Tibial nerve (tissue), 4 donors: ENCODE measurements around the gene TMEM132D. TPM values are rescaled to one million over a fixed set of nuclear protein-coding genes. Genes with fewer than 3 reads are reported as not detected.

Experiments used
- DNase-seq, 2 donors: peaks; one replicate each; pipeline ENCODE4 v3.0.0-alpha.2; 2019; ENCODE audit warnings: low spot score in 2 of 2
- H3K27ac ChIP-seq, 4 donors: fragments of 200-600 bp; sonication (generic) in 3 of 4; one replicate each; pipeline ENCODE4 v1.5.1; 2017 to 2019; ENCODE audit warnings: mild to moderate bottlenecking in 1 of 4
- H3K27me3 ChIP-seq, 2 donors: fragments of 200-600 bp; sonication (generic) in 1 of 2; one replicate each; pipeline versions ENCODE4 v1.5.1 to v1.6.0; 2017 to 2019
- H3K36me3 ChIP-seq, 3 donors: fragments of 200-600 bp; sonication (generic); one replicate each; pipeline ENCODE4 v1.5.1; 2018 to 2019
- H3K4me1 ChIP-seq, 4 donors: fragments of 200-600 bp; sonication (generic) in 3 of 4; one replicate each; pipeline ENCODE4 v1.5.1; 2017 to 2019
- H3K4me3 ChIP-seq, 4 donors: fragments of 200-600 bp; sonication (generic) in 3 of 4; one replicate each; pipeline ENCODE4 v1.5.1; 2017 to 2019; ENCODE audit warnings: mild to moderate bottlenecking in 1 of 4, moderate library complexity in 1 of 4
- H3K9me3 ChIP-seq, 4 donors: fragments of 200-600 bp; sonication (generic) in 3 of 4; one replicate each; pipeline ENCODE4 v1.5.1; 2017 to 2019
- EP300 ChIP-seq, 2 donors: sonication (generic); formaldehyde crosslinking; IDR thresholded peaks; one replicate each; pipeline ENCODE4 v1.6.1; 2017; ENCODE audit warnings: antibody characterized with exemption in 2 of 2, mild to moderate bottlenecking in 1 of 2
- POLR2A ChIP-seq, 2 donors: fragments of 450-650 bp; IDR thresholded peaks; one replicate each; pipeline ENCODE4 v1.6.1; 2017; ENCODE audit warnings: antibody characterized with exemption in 2 of 2, mild to moderate bottlenecking in 2 of 2, moderate library complexity in 2 of 2
- WGBS, 2 donors: methylation state at CpG; one replicate each; pipeline ENCODE4 v1.1.5; 2018; 5-methylcytosine and 5-hydroxymethylcytosine counted together
- total RNA-seq, 4 donors: library from RNA; depleted of rRNA; stranded (reverse); fragments of >200 nt; gene quantifications; one replicate each; pipeline ENCODE4 v1.1.0, GENCODE V29; 2016
- TF ChIP-seq, protein P1 (sequence below), 5 experiments: fragments of 200-600 bp in 3 of 5; fragments of 450-650 bp in 2 of 5; sonication (generic) in 3 of 5; IDR thresholded peaks; one replicate each; pipeline ENCODE4 v1.5.1; 2016 to 2019; ENCODE audit warnings: antibody characterized with exemption in 5 of 5, mild to moderate bottlenecking in 3 of 5, moderate library complexity in 2 of 5

The TMEM132D gene
- total RNA-seq, 4 donors from 2014 or later, result under 0.01 to 0.21 TPM; not detected in 2

DNA sequence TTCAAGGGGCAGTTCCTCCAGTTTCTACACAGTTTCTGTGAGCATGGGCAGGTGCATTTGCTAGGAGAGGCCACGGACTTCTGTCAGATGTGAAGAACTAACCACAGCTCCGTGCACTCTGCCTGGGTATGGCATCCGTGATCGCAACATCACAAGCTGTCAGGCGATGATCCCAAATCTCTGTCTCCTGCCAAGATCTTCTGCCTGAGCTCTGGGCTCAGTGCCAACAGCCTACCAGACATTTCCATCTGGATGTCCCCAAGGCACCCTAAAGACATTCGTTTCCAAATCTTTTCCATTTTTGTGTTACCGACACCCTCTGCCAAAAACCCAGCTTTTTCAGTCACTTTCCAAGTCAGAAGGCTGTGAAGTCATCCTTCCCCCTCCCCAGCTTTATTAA, 758.4 kb downstream of the TMEM132D start:
- 67 to 72% methylated on average over 7 of the region's 7 CpGs for WGBS, 2 donors
- no peak overlapping the region for H3K4me3 ChIP-seq
- H3K27me3 ChIP-seq, result no peaks in the 10 kb centered on the region
- TF ChIP-seq, protein P1, sequence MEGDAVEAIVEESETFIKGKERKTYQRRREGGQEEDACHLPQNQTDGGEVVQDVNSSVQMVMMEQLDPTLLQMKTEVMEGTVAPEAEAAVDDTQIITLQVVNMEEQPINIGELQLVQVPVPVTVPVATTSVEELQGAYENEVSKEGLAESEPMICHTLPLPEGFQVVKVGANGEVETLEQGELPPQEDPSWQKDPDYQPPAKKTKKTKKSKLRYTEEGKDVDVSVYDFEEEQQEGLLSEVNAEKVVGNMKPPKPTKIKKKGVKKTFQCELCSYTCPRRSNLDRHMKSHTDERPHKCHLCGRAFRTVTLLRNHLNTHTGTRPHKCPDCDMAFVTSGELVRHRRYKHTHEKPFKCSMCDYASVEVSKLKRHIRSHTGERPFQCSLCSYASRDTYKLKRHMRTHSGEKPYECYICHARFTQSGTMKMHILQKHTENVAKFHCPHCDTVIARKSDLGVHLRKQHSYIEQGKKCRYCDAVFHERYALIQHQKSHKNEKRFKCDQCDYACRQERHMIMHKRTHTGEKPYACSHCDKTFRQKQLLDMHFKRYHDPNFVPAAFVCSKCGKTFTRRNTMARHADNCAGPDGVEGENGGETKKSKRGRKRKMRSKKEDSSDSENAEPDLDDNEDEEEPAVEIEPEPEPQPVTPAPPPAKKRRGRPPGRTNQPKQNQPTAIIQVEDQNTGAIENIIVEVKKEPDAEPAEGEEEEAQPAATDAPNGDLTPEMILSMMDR (IDR thresholded peaks at IDR 0.05), result no peak
- TF ChIP-seq POLR2A (IDR thresholded peaks at IDR 0.05) (no peak), EP300 (IDR thresholded peaks at IDR 0.05) (no peak)
- H3K4me1 ChIP-seq, result no peaks in the 10 kb centered on the region
- peak in 1 of 2 donors; percentile 4 for DNase-seq
- H3K36me3 ChIP-seq, result no peaks in the 10 kb centered on the region
- peaks cover 0 to 5% (median 0%) of the 10 kb centered on the region in 4 donors for H3K9me3 ChIP-seq
- no peak overlapping the region for H3K27ac ChIP-seq

DNA sequence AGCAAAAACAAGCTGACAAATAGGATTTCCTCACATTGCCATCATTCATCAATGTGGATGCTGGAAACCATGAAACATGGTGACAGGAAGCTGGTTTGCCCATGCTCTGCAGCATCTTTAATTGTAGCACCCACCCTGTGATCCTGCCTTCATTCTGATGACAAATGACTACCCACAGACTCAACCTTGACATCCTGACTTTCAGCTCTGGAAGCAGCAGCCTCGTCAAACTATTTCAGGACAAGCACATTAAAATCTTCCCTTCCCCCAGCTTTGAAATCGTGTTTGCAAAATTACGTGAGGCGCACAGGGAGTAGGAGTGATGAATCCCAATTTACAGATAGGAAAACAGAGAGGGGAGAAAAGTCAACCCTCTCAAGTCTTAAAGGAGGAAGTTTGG, 765.0 kb downstream of the TMEM132D start:
- H3K36me3 ChIP-seq, result no peaks in the 10 kb centered on the region
- peaks cover 0 to 5% (median 0%) of the 10 kb centered on the region in 4 donors for H3K9me3 ChIP-seq
- no peak overlapping the region for H3K4me3 ChIP-seq
- H3K27me3 ChIP-seq, result no peaks in the 10 kb centered on the region
- H3K27ac ChIP-seq, result no peak overlapping the region
- no peaks in the 10 kb centered on the region for H3K4me1 ChIP-seq
- TF ChIP-seq, protein P1 (IDR thresholded peaks at IDR 0.05), result no peak
- no peak for TF ChIP-seq EP300 (IDR thresholded peaks at IDR 0.05)
- TF ChIP-seq POLR2A (IDR thresholded peaks at IDR 0.05), result no peak
- 78 to 80% methylated on average over 4 of the region's 4 CpGs for WGBS, 2 donors
- DNase-seq, result no peak

DNA sequence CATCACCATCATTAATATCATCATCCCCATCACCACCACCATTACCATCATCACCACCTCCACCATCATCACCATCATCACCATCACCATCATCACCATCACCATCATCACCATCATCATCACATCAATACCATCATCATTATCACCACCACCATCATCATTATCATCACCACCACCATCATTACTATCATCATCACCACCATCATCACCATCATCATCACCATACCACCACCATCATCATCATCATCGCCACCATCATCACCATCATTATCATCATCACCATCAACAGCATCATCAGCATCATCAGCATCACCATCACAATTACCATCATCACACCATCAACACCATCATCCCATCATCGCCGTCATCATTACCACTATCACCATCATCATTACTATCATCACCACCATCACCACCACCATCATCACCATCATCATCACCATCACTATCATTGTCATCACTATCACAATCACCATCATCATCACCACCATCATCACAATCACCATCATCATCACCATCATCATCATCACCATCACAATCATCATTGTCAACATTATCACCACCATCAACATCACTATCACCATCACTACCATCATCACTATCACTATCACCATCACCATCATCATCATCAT, 767.0 kb downstream of the TMEM132D start:
- Histone ChIP-seq H3K4me3 (no peak overlapping the region), H3K36me3 (no peaks in the 10 kb centered on the region), H3K27ac (no peak overlapping the region), H3K27me3 (no peaks in the 10 kb centered on the region), H3K4me1 (no peaks in the 10 kb centered on the region), H3K9me3 (peaks cover 0 to 10% (median 0%) of the 10 kb centered on the region in 4 donors)
- no peak for DNase-seq
- TF ChIP-seq, protein P1 (IDR thresholded peaks at IDR 0.05), result no peak
- TF ChIP-seq POLR2A (IDR thresholded peaks at IDR 0.05), result no peak
- TF ChIP-seq EP300 (IDR thresholded peaks at IDR 0.05), result no peak
- 95 to 97% methylated on average over 3 of the region's 3 CpGs for WGBS, 2 donors

DNA sequence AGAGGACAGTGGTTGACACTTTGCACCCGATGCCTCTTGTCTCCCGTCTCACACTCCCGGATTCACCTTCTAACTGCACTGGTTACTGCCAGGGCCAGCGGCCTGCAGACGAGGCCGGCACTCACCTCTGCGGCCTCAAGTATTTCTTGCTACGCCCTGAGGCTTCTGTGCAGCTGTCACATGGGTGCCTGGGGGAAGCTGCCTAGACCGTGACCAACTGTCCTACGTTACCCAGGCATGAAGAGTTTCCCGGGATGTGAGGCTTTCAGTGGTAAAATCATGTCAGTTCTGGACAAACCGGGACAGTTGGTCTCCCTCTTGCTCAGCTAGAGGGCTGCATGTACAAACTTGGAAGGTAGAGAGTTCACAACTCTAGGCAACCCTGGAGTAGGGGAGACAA, 776.1 kb downstream of the TMEM132D start:
- Histone ChIP-seq H3K4me3 (no peak overlapping the region), H3K27me3 (no peaks in the 10 kb centered on the region), H3K36me3 (no peaks in the 10 kb centered on the region), H3K4me1 (no peaks in the 10 kb centered on the region), H3K9me3 (peaks cover 0 to 11% (median 0%) of the 10 kb centered on the region in 4 donors), H3K27ac (no peak overlapping the region)
- 71 to 73% methylated on average over 12 of the region's 12 CpGs for WGBS, 2 donors
- TF ChIP-seq EP300 (IDR thresholded peaks at IDR 0.05) (no peak), POLR2A (IDR thresholded peaks at IDR 0.05) (no peak)
- TF ChIP-seq, protein P1 (IDR thresholded peaks at IDR 0.05), result no peak
- DNase-seq, result no peak

DNA sequence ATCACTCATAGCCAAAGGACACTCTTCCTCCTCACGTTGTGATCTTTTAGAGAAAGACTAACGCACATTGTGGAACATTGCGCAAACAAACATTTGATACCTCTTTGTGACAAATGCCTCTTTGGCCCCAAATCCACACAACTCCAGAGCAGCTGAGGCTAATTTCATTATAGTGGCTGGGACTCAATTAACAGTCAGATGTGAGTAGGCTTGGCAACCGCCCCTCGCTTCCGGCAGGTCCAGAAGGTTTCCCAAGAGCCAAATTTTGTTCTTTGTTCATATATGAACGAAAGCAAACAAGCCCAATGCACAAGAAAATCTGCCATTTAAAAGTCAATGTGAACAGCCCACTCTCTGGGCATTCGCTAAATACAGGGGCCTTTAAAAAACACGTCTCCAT, 776.6 kb downstream of the TMEM132D start:
- TF ChIP-seq EP300 (IDR thresholded peaks at IDR 0.05) (no peak), POLR2A (IDR thresholded peaks at IDR 0.05) (no peak)
- no peaks in the 10 kb centered on the region for H3K4me1 ChIP-seq
- no peak for DNase-seq
- H3K9me3 ChIP-seq, result peaks cover 0 to 9% (median 0%) of the 10 kb centered on the region in 4 donors
- H3K27ac ChIP-seq, result no peak overlapping the region
- H3K27me3 ChIP-seq, result no peaks in the 10 kb centered on the region
- no peak overlapping the region for H3K4me3 ChIP-seq
- no peaks in the 10 kb centered on the region for H3K36me3 ChIP-seq
- 78 to 81% methylated on average over 9 of the region's 9 CpGs for WGBS, 2 donors
